PFSK-1 (cell line): ENCODE data around the gene CASP9.

Source experiments
- FOXP2 ChIP-seq: optimal IDR thresholded peaks from 2 replicates; pipeline ENCODE3; 2011; ENCODE audit warnings: borderline replicate concordance, control low read depth, inconsistent platforms; ENCODE audit not compliant: insufficient read depth; ENCODE audit errors: extremely low read length, extremely low read depth
- POLR2AphosphoS5 ChIP-seq: IDR thresholded peaks from 2 replicates; pipeline ENCODE4 v1.6.1; 2012; ENCODE audit warnings: low read depth, mild to moderate bottlenecking, control low read depth, low read length, moderate library complexity
- REST ChIP-seq, 2 experiments: IDR thresholded peaks; 2 replicates each; pipeline versions ENCODE4 v1.6.1 to v1.8.0; 2011 to 2012; ENCODE audit warnings: low read depth in 2 of 2, low read length in 2 of 2, control low read depth in 1 of 2, inconsistent platforms in 1 of 2, mild to moderate bottlenecking in 1 of 2, moderate library complexity in 1 of 2; ENCODE audit not compliant: insufficient read depth in 1 of 2
- SIN3A ChIP-seq: IDR thresholded peaks from 2 replicates; pipeline ENCODE4 v1.6.1; 2012; ENCODE audit warnings: mild to moderate bottlenecking, low read length, moderate library complexity, borderline replicate concordance; ENCODE audit not compliant: insufficient read depth
- TAF1 ChIP-seq: IDR thresholded peaks from 2 replicates; pipeline ENCODE4 v1.6.1; 2012; ENCODE audit warnings: low read length, control low read depth, borderline replicate concordance; ENCODE audit not compliant: insufficient read depth

The CASP9 gene

GRCh38 chr1:15568387-15569073 is 44.5 kb upstream of the CASP9 start:
- TF ChIP-seq SIN3A, result no peak
- TF ChIP-seq POLR2AphosphoS5, result no peak
- no peak for TF ChIP-seq TAF1

GRCh38 chr1:15559189-15559810 is 35.3 kb upstream of the CASP9 start:
- TF ChIP-seq TAF1 (no peak), POLR2AphosphoS5 (no peak), REST (IDR thresholded peaks at IDR 0.05; ENCODE audit: insufficient read depth in 1 of 2, low read depth in 2 of 2, low read length in 2 of 2) (no peak)

DNA sequence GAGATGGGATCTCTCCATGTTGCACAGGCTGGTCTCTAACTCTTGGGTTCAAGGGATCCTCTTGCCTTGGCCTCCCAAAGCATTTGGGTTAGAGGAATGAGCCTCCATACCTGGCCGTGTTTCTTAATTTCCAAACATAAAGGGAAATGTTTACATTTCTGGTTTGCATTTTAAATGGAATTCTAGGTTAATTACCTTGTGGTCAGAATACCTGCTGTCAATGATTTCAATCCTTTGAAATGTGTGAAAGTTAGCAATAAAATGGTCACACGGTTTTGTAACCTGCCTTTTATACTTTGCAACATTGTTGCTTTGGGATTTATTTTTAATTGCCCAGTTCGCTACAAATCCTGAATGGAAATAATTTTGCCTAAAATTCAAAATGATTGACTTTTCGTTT is 34.5 kb upstream of the CASP9 start:
- TF ChIP-seq REST (IDR thresholded peaks at IDR 0.05; ENCODE audit: insufficient read depth in 1 of 2, low read depth in 2 of 2, low read length in 2 of 2), result no peak
- no peak for TF ChIP-seq FOXP2
- no peak for TF ChIP-seq POLR2AphosphoS5
- TF ChIP-seq SIN3A, result no peak
- no peak for TF ChIP-seq TAF1

DNA sequence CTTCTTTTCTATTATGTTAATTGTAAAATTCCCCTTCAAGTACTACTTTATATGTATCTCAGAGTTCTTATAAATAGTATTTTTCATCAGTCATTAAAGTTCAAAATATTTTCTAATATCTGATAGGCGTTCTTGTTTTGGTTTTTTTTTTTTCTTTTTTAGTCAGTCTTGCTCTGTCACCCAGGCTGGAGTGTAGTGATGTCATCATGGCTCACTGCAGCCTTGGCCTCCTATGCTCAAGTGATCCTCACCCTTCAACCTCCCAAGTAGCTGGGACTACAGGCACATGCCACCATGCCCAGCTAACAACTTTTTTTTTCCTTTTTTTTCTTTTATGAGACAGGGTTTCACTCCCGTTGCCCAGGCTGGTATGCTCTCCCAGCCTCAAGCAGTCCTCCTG is 33.6 kb upstream of the CASP9 start:
- TF ChIP-seq SIN3A (no peak), TAF1 (no peak), POLR2AphosphoS5 (no peak), REST (IDR thresholded peaks at IDR 0.05; ENCODE audit: insufficient read depth in 1 of 2, low read depth in 2 of 2, low read length in 2 of 2) (no peak), FOXP2 (no peak)

DNA sequence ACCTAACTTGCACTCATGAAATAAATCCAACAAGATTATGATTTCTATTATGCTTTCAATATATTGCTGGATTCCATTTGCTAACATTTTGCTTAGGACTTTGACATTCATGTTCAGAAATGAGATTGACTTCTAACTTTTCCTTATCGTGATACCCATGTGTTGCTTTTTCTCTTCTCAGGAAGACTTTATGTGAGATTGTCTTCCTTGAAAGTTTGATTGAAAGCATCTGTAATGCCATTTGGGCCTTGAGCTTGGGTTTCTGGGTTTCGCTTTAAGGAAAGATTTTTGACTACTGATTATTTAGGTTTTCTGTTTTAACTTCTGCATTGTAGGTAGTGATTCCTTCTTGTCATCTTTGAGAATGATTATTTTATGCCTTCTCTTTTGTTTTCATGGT is 33.0 kb upstream of the CASP9 start:
- TF ChIP-seq REST (IDR thresholded peaks at IDR 0.05; ENCODE audit: insufficient read depth in 1 of 2, low read depth in 2 of 2, low read length in 2 of 2), result no peak
- TF ChIP-seq POLR2AphosphoS5, result no peak
- no peak for TF ChIP-seq FOXP2
- TF ChIP-seq TAF1, result no peak
- no peak for TF ChIP-seq SIN3A
